Measurements from ENCODE around the gene FGF11. TPM values are rescaled to one million over a fixed set of nuclear protein-coding genes. Genes with fewer than 3 reads are reported as not detected.
A peak's percentile ranks its signal among the peaks of the same experiment; 100 is the strongest.

FGF11 gene
- total and polyA plus RNA-seq, 11 donors = 1.6 to 9.6 (median 7.8) TPM

DNA sequence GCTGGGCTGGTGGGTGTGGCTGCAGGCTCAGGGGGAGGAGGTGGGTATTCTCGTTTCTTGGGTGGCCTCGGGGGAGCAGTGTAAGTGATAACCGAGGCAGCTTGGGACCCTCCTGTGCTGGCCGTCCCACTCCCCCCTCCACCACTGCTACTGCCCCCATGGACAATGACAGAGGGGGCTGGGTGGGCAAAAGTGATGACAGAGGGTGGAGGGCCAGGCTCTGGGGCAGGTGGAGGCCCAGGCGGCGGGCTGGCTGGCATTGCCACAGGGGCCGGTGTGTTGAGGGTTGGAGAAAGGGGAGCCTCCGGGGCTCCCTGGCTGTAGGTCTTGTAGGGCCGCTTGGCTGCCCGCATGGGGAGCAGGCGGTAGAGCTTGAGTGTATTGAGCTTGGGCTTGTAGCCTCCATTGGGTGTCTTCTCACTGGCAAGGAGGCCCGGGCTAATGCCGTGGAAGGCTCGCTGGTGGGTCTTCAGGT is 24.1 kb downstream of the FGF11 start:
- DNase-seq = no peak
- ATAC-seq = no peak
- no peak overlapping the region for H3K4me3 ChIP-seq
- TF ChIP-seq POLR2A (IDR thresholded peaks at IDR 0.05) (no peak), CTCF (IDR thresholded peaks at IDR 0.05) (no peak)
- no peaks in the 10 kb centered on the region for H3K9me3 ChIP-seq
- no peak overlapping the region for H3K27ac ChIP-seq
- H3K4me1 ChIP-seq = peaks cover 5 to 30% (median 24%) of the 10 kb centered on the region in 12 donors
- H3K36me3 ChIP-seq = peaks cover 0 to 52% (median 39%) of the 10 kb centered on the region in 9 donors
- no peaks in the 10 kb centered on the region for H3K27me3 ChIP-seq
- intact Hi-C loops (cut with DNase I) = no loop called here
- WGBS, 4 donors = 83 to 94% (median 87%) methylated on average over 11 to 14 of the region's 14 CpGs

DNA sequence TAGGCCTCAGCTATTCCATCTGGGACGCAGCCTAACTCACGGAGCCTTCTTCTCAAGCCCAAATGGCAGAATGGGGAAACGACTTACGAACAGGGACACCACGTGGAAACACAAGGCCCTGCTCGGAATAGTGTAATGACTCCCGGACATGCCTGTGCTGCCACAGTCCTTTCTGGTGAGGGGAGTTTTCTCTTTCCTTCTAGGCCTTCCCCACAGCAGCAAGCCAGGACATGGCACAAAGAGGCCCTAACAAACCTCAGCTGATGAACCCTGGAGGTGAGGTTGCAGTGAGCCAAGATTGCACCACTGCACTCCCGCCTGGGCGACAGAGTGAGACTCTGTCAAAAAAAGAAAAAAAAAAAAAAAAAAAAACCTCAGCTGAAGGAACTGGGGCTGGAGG is 24.8 kb downstream of the FGF11 start:
- DNase-seq = no peak
- ATAC-seq = no peak
- H3K36me3 ChIP-seq = peaks cover 0 to 52% (median 39%) of the 10 kb centered on the region in 9 donors
- no peaks in the 10 kb centered on the region for H3K9me3 ChIP-seq
- 90 to 96% (median 93%) methylated on average over 6 to 9 of the region's 9 CpGs for WGBS, 4 donors
- intact Hi-C loops (cut with DNase I) = no loop called here
- no peak overlapping the region for H3K27ac ChIP-seq
- peaks cover 5 to 35% (median 24%) of the 10 kb centered on the region in 12 donors for H3K4me1 ChIP-seq
- H3K27me3 ChIP-seq = no peaks in the 10 kb centered on the region
- TF ChIP-seq POLR2A (IDR thresholded peaks at IDR 0.05) (no peak), CTCF (IDR thresholded peaks at IDR 0.05) (no peak)
- no peak overlapping the region for H3K4me3 ChIP-seq

- peaks cover 0 to 52% (median 39%) of the 10 kb centered on the region in 9 donors for H3K36me3 ChIP-seq
- ATAC-seq (peak in 2 of 4 donors; percentile 3 to 4), DNase-seq (no peak)
- H3K27ac ChIP-seq = peak overlapping the region; percentile 53 to 86 (median 81)
- H3K4me3 ChIP-seq = no peak overlapping the region
- 90 to 92% (median 91%) methylated on average over 27 to 33 of the region's 33 CpGs for WGBS, 4 donors
- peaks cover 5 to 52% (median 36%) of the 10 kb centered on the region in 12 donors for H3K4me1 ChIP-seq
- H3K27me3 ChIP-seq = no peaks in the 10 kb centered on the region
- TF ChIP-seq POLR2A (IDR thresholded peaks at IDR 0.05) (no peak), CTCF (IDR thresholded peaks at IDR 0.05) (no peak)
- no peaks in the 10 kb centered on the region for H3K9me3 ChIP-seq
- intact Hi-C loops (cut with DNase I) = no loop called here
These were observed 26.4 kb downstream of the FGF11 start for GRCh38 chr17:7465597-7466275.

DNA sequence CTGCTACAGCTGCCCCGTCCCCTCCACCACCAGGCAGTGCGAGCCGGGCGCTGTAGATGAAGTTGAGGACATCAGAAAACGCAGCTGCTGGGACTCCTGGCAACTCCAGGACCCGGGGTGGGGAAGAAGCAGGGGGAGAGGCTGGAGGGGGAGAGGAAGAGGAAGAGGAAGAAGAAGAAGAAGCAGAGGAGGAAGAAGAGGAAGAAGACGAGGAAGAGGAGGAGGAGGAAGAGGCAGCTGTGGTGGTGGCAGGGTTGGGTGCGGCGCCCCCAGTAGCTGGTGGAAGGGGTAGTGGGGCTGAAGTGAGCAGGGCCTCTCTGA is 27.0 kb downstream of the FGF11 start:
- peaks cover 5 to 56% (median 39%) of the 10 kb centered on the region in 12 donors for H3K4me1 ChIP-seq
- H3K27ac ChIP-seq = peak overlapping the region; percentile 53 to 86 (median 81)
- H3K9me3 ChIP-seq = no peaks in the 10 kb centered on the region
- TF ChIP-seq CTCF (IDR thresholded peaks at IDR 0.05) = no peak
- TF ChIP-seq POLR2A (IDR thresholded peaks at IDR 0.05) = no peak
- H3K27me3 ChIP-seq = no peaks in the 10 kb centered on the region
- intact Hi-C loops (cut with DNase I) = no loop called here
- no peak for DNase-seq
- ATAC-seq = no peak
- H3K36me3 ChIP-seq = peaks cover 0 to 51% (median 39%) of the 10 kb centered on the region in 9 donors
- 78 to 83% (median 82%) methylated on average over 9 of the region's 9 CpGs for WGBS, 4 donors
- H3K4me3 ChIP-seq = no peak overlapping the region

All from heart left ventricle (tissue), 16 donors.